UCSD-AML1 (cell line): ENCODE results near the gene CKAP5.
"Not testable (repeated sequence)": the region's sequence is repeated elsewhere in the genome, so short reads cannot be mapped to it uniquely, and the experiment has no call there.

ENCODE experiments used
- DNase-seq: peaks from one replicate; lab custom pipeline; 2025; ENCODE audit not compliant: unreplicated experiment; lab: John Stamatoyannopoulos, UW

Gene CKAP5

DNA sequence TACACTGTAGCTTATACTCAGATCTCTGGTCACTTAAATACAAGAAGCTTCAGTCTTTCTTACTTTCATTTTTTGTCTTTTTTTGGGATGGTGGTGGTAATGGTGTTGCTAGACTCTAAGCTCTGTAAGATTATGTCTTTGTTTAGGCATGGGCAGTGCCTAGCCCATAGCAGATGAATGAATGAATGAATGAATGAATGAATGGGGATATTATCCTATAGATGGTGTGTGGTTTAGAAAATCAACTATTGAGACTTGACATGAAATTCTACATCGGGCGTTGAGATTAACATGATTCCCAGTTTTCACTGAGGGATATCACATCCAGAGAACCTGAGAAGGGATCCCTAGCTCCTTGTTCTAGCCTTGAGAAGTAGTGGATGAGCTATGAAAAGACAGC is 9.8 kb upstream of the CKAP5 start:
- DNase-seq, result no peak

- DNase-seq, result no peak
These were observed 9.1 kb upstream of the CKAP5 start for GRCh38 chr11:46855167-46855566.

DNA sequence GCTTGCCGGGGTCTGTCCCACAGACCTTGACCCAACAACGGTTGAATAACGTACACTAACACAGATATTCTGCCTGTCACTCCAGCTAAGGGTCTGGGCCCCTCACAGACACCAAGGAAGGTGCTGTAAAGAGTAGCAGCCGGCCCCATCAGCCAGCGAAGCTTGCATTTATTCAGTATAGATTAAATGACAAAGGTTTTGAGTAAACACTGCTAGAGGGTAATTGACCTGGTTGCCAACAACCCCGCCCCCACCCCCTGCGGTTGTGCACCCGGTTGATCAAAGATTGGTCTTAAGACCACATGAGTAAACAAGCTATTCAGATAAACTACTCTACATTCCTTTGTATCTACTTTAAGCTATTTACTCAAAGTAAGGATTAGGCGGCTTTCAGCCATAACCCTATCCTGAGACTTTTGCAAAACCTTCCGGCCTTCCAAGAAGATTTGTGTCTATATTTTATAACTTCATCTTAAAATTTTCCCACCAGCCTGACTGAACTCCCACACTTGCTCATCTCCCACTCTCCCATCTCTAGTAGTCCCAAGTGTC is 4.8 kb upstream of the CKAP5 start:
- no peak for DNase-seq

- DNase-seq, result no peak
These were observed 3.6 kb upstream of the CKAP5 start for GRCh38 chr11:46849631-46850030.

DNA sequence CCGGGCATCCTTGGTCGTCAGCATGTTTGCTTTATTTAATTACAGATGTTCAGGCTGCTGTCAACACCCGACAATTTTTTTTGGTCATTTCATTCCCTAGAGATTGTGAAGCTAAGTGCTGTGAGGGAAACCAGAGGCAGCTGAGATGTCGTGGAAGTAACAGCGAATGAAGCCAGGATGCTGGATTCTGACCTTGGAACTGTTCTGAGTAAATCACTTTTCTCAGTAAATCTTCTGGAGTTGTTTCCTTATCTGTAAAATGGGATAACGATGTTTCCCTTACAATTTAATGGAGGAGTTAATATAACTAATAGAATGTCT is 390 bp upstream of the CKAP5 start:
- DNase-seq, result no peak

GRCh38 chr11:46845440-46845739 is 690 bp downstream of the CKAP5 start:
- DNase-seq, result no peak

DNA sequence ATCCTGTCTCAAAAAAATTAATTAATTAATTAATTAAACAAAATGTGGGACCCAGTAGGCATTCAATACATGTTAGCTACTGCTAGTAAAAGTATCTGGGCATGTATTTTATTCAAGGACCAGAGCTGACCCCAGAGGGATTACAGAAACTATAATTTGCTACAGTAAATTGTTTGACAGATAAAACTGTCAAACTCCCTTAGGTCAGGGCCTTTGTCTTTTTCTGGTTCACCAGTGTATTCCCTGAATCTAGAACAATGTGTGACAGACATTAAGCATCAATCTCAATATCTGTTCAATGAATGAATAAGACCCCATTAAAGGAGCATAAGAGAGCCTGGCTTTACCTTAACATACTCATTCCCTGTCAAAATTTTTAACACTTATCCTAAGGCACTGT is 6.0 kb downstream of the CKAP5 start:
- no peak for DNase-seq

GRCh38 chr11:46838501-46838900 is 7.6 kb downstream of the CKAP5 start:
- no peak for DNase-seq

DNA sequence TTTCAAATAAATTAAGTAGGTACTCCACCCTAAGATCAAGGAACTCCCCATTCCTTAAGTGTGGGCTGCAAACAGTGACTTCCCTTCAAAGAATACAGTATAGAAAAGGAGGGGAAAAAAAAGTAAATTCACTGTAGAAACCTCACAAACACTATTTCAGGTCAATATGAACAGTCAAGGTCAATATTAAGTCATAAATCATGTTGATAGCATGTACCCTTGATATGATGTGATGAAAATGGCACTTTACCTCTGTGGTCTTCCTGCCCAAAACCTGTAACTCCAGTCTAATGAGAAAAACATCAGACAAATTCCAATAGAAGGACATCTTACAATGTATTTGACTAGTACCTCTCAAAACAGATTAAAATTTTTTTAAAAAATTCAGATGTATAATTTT is 8.2 kb downstream of the CKAP5 start:
- no peak for DNase-seq

- no peak for DNase-seq
These were observed 9.2 kb downstream of the CKAP5 start for GRCh38 chr11:46836870-46837269.

DNA sequence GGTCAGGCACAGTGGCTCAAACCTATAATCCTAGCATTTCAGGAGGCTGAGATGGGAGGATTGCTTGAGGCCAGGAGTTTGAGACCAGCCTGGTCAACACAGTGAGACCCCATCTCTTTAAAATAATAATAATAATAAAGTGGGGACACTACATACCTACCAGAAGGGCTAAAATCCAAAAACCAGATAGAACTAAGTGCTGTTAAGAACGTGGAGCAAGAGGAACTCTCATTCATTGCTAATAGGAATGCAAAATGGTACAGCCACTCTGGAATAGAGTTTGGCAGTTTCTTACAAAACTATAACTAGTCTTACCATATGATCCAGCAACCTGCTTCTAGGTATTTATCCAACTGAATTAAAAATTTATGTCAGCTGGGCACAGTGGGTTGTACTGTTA is 9.6 kb downstream of the CKAP5 start:
- no peak for DNase-seq

DNA sequence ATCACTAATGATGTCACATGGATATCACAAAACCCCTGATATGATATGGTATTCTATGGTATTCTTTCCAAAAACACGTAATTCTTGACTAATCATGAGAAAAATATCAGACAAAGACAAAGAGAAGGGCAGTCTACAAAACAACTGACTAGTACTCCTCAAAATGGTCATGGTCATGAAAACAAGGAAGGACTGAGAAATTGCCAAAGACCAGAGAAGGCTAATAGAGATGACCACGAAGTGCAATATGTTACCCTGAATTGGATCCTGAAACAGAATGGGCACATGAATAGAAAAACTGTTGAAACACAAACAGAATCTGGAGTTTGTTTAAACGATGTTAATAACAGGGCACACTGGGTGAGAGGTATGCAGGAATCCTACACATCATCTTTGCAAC is 10.2 kb downstream of the CKAP5 start:
- DNase-seq, result no peak

DNA sequence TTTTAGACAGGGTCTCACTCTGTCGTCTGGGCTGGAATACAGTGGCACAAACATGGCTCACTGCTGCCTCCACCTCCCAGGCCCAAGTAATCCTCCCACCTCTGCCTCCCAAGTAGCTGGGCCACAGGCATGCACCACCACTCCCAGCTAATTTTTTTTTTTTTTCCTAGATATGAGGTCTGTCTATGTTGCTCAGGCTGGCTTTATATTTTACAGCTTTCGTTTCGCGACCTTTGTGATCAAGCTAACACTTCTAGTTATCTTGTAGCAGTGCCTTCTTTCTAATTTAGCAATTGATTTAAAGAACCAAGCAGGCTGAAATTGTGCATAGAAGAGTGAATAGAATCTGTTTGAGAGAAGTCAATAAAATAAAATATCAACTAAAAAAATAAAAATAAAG is 11.3 kb downstream of the CKAP5 start:
- no peak for DNase-seq

DNA sequence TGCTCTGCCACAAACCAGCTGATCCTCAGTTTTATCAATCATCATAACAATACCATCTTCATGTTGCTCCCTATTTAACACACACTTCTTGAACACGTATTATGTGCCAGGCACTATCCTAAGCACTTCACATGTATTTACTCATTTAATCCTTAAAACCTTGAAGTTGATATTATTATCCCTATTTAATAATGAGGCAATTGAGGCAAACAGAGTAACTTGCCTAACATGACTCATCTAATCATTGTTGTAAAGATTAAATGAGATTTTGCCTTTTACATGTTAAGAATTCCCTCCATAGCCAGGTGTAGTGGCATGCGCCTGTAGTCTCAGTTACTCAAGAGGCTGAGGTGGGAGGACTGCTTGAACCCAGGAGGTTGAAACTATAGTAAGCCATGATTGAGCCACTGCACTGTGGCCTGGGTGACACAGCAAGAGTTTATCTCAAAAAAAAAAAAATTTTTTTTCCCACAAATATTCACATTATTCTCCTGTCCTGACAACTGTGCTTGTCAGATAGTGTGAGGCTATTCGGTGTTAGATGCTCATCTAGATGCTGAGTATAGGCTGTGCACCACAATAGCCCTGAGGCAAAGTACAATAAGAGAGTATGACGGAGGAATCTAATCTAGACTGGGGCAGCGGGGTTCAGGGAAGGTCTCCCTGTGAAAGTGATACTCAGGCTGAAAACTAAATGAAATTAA is 13.4 kb downstream of the CKAP5 start:
- no peak for DNase-seq

GRCh38 chr11:46827995-46828394 is 18.1 kb downstream of the CKAP5 start:
- DNase-seq, result no peak

DNA sequence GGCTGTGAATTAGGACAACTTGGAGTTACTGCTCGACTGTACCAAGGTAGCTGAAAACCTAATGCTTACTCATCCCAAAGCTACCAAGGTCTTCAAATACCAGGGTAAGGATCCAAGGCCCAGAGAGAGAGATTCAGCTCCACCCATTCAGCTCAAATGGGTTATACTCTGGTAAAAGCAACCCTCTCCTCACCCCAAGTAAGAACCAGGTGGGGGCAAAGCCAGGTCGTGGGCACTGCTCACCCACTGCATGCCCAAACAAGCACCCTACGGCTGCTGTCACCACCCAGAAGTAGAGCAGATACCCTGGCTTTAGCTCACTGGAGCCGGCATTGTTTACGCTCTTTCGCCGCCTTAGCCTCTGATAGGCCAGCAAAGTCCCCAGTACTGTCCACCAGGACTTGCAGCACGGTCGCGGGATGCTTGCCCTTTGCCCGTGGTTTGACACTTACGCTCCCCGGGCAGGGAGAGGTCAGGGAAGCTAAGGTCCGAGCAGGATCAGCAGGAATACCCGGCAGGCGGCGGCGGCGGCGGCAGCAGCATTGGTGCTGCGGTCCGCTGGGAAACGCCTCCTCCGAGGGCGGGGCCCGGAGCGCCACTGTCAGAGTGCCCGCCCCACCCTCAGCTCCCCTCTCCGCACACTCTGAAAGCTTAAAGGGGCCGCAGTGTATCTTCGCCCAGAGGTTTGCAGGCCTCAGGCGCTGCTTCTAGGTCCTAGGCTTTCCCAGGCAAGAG is 19.6 kb downstream of the CKAP5 start:
- DNase-seq, result no peak

- DNase-seq, result no peak
These were observed 37.2 kb downstream of the CKAP5 start for GRCh38 chr11:46808799-46809431.

DNA sequence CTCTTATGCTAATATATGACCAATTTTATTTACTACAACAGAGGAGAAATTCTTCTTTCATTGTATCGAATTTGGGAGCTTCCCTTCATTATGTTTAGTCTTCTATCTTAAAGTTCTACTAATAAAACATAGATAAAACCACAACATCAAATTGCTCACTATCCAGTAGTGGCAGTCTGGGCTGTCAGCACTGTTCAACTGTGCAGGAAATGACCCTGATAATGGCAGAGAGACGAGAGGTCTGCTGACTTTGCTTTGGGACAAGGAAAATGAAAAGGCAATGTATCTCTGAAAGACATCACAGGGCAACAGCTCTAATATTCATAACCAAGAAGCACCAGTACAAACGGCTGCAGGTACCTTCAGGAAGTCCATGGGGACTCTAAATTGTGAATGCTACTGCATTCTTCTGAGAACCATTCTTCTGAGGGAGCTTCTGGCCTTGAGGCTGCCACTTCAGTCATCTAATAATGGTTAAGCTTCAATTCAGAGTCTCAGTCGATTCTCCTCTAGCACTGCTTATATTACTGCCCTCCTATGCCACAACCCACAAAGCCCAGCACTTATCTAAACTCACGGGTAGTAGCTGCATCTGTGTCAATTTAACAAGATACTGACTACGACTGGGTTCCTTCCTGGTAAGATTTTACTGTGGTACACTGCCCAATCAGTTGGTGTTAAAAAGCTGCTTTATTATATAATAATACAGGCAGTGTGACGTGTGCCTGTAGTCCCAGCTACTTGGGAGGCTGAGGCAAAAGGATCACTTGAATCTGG is 44.2 kb downstream of the CKAP5 start:
- no peak for DNase-seq

DNA sequence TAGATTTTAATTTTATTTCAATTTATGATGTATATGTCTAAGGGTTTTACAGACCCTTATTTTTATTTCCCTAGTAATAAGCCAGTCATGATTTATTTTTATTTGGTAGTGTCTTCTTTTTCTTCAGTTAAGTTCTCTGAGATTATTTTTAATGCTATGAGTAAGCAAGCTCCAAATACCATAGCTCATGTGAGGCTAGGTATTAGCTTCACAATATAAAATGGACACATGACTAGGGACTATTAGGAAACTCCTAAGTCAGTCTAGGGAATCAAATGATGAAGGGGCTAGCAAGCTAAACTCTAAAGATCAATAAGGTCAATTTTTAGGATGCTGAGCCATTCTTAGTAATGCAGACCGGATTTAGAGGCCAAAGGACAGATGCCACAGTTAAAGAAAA is 45.9 kb downstream of the CKAP5 start:
- DNase-seq, result no peak

GRCh38 chr11:46799725-46800124 is 46.4 kb downstream of the CKAP5 start:
- not testable (repeated sequence) for DNase-seq

DNA sequence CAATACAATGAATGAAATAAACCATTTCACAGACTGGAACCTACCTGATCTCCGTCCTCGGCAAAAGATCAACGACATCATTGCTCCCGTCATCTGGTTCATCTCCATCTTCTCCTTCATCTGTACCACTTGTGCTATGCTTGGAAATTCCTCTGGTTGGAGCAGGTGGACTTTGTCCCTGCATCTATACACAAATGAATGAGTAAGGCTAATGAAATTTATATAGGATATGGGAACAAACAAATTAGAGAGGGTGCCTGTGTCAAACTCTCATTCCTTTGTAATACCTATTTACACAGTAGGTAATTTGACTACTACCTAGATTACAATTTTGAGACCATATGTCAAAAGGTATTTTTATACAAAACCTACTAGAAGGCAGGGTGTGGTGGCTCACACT is 67.7 kb downstream of the CKAP5 start:
- DNase-seq, result no peak

GRCh38 chr11:46776878-46777277 is 69.2 kb downstream of the CKAP5 start:
- no peak for DNase-seq
